Caco-2 (cell line): ENCODE measurements around the gene OR4K13. TPM values are rescaled to one million over a fixed set of nuclear protein-coding genes. Genes with fewer than 3 reads are reported as not detected.

Experiments used
- Bru-seq: library from RNA; stranded (reverse); fragments of 400-500 nt; gene quantifications from one replicate; lab custom pipeline; 2021; lab: Mats Ljungman, UMichigan
- BruChase-seq, 2 experiments: library from RNA; stranded (reverse); fragments of 400-500 nt; gene quantifications; one replicate each; lab custom pipeline; 2021; lab: Mats Ljungman, UMichigan
- BruUV-seq: library from RNA; stranded (reverse); fragments of 400-500 nt; replicated peaks from 2 replicates; lab custom pipeline; 2021; lab: Mats Ljungman, UMichigan
- CTCF ChIA-PET: fragments of 300-600 bp; sonication (Branson Sonifier 250); formaldehyde crosslinking; loops from one replicate; lab custom pipeline; 2022; ENCODE audit warnings: antibody characterized with exemption; lab: Charles Lee
- POLR2A ChIA-PET: fragments of 300-600 bp; sonication (Branson Sonifier 250); formaldehyde crosslinking; loops from one replicate; lab custom pipeline; 2022; ENCODE audit warnings: antibody characterized with exemption; lab: Charles Lee
- DNase-seq, 2 experiments: peaks; one replicate each; pipeline versions ENCODE4 v3.0.0 to v3.0.0-alpha.2; 2020 to 2022
- H3K27me3 ChIP-seq: replicated peaks from 2 replicates; pipeline ENCODE4 v1.6.0; 2011; ENCODE audit warnings: low read length; ENCODE audit not compliant: control insufficient read depth, insufficient read depth
- H3K36me3 ChIP-seq: 2 replicates; pipeline ENCODE4 v1.5.1; 2011; ENCODE audit warnings: low read length; ENCODE audit not compliant: control insufficient read depth, insufficient read depth
- H3K4me1 ChIP-seq: fragments of 250-450 bp; sonication (Bioruptor Pico); 2 replicates; pipeline ENCODE4 v1.5.1; 2020; ENCODE audit warnings: mild to moderate bottlenecking
- H3K4me3 ChIP-seq: 2 replicates; pipeline ENCODE4 v1.5.1; 2011; ENCODE audit warnings: low read depth, mild to moderate bottlenecking, control low read depth, low read length
- H3K9me3 ChIP-seq: fragments of 250-450 bp; sonication (Bioruptor Pico); 2 replicates; pipeline ENCODE4 v1.5.1; 2020; ENCODE audit warnings: mild to moderate bottlenecking, moderate library complexity
- H3K27ac Mint-ChIP-seq: one replicate; pipeline ENCODE4 v1.8.0; 2022; ENCODE audit warnings: mixed read lengths; ENCODE audit not compliant: unreplicated experiment
- H3K27me3 Mint-ChIP-seq: one replicate; pipeline ENCODE4 v1.8.0; 2022; ENCODE audit warnings: mixed read lengths; ENCODE audit not compliant: insufficient read depth, unreplicated experiment
- H3K36me3 Mint-ChIP-seq: one replicate; pipeline ENCODE4 v1.8.0; 2022; ENCODE audit warnings: mild to moderate bottlenecking, mixed read lengths; ENCODE audit not compliant: insufficient read depth, unreplicated experiment
- H3K4me1 Mint-ChIP-seq: one replicate; pipeline ENCODE4 v1.8.0; 2022; ENCODE audit warnings: low read depth, mixed read lengths; ENCODE audit not compliant: unreplicated experiment
- H3K4me3 Mint-ChIP-seq: one replicate; pipeline ENCODE4 v1.8.0; 2022; ENCODE audit warnings: mild to moderate bottlenecking, moderate library complexity, mixed read lengths; ENCODE audit not compliant: unreplicated experiment
- H3K9me3 Mint-ChIP-seq: one replicate; pipeline ENCODE4 v1.8.0; 2022; ENCODE audit warnings: mixed read lengths; ENCODE audit not compliant: unreplicated experiment
- intact Hi-C: fragments of 100-400 bp; cut with micrococcal nuclease; formaldehyde crosslinking; loops from one replicate; pipeline ENCODE4 v1.10.0; 2022; ENCODE audit not compliant: unreplicated experiment
- long read RNA-seq: library from polyadenylated mRNA; stranded (forward); transcript quantifications from one replicate; pipeline ENCODE4 v2.0.0, GENCODE V29; 2022
- total RNA-seq: library from RNA; stranded (reverse); gene quantifications from 2 replicates; pipeline ENCODE4 v1.2.3, GENCODE V29; 2022
- TF ChIP-seq, protein P1 (sequence below), 2 experiments: fragments of 200-600 bp in 1 of 2; IDR thresholded peaks; 1 replicate in 1 of 2; 2 replicates in 1 of 2; pipeline versions ENCODE4 v1.5.1 to v1.8.0; 2011 to 2022; ENCODE audit warnings: antibody characterized with exemption in 1 of 2, control low read depth in 1 of 2, inconsistent platforms in 1 of 2, low read depth in 1 of 2, low read length in 1 of 2, mild to moderate bottlenecking in 1 of 2, moderate library complexity in 1 of 2; ENCODE audit not compliant: insufficient read depth in 1 of 2, severe bottlenecking in 1 of 2, unreplicated experiment in 1 of 2

OR4K13 gene, protein sequence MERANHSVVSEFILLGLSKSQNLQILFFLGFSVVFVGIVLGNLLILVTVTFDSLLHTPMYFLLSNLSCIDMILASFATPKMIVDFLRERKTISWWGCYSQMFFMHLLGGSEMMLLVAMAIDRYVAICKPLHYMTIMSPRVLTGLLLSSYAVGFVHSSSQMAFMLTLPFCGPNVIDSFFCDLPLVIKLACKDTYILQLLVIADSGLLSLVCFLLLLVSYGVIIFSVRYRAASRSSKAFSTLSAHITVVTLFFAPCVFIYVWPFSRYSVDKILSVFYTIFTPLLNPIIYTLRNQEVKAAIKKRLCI
- total RNA-seq (not detected in 2 replicates), Bru-seq, nascent RNA (not detected), BruChase-seq, experiment 1, labeled RNA remaining after a 2-hour chase (not detected), BruChase-seq, experiment 2, labeled RNA remaining after a 6-hour chase (not detected)
- long read RNA-seq: 0 reads

DNA sequence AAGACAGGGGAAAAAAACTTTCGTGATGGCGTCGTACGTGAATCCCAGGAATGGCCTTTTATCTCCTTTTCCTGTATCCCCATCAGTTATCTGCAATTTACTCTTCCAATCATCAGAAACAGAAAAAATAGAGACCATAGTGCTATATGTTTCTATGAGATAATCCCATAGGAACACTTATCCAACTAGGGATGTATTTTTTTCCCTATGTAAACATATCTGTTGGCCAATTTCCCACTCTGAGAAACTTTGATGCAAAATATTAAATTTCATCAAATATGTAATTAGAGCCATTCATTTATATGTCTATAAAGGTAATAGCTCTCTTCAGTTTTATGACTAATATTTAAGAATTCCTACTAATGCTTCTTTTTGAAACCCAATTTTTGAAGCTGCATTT, at the start of gene OR4K13:
OR4K13 (minus strand) TSS at position 101 of the 400 bp plus-strand sequence. CDS start 1,280 bp downstream, outside the sequence.
- intact Hi-C loops: no loop called here
- Mint-ChIP-seq H3K36me3 (no peaks in the 10 kb centered on the region), H3K4me3 (no peak within 1 kb of the TSS), H3K9me3 (no peaks in the 10 kb centered on the region), H3K4me1 (no peaks in the 10 kb centered on the region), H3K27ac (no peak within 1 kb of the TSS), H3K27me3 (peaks cover 4% of the 10 kb centered on the region)
- Histone ChIP-seq H3K36me3 (no peaks in the 10 kb centered on the region), H3K9me3 (no peaks in the 10 kb centered on the region), H3K27me3 (no peaks in the 10 kb centered on the region), H3K4me3 (no peak within 1 kb of the TSS), H3K4me1 (no peaks in the 10 kb centered on the region)
- DNase-seq: no peak
- ChIA-PET CTCF (no interaction called here), POLR2A (no interaction called here)
- no TSS peak for BruUV-seq
- TF ChIP-seq, protein P1, sequence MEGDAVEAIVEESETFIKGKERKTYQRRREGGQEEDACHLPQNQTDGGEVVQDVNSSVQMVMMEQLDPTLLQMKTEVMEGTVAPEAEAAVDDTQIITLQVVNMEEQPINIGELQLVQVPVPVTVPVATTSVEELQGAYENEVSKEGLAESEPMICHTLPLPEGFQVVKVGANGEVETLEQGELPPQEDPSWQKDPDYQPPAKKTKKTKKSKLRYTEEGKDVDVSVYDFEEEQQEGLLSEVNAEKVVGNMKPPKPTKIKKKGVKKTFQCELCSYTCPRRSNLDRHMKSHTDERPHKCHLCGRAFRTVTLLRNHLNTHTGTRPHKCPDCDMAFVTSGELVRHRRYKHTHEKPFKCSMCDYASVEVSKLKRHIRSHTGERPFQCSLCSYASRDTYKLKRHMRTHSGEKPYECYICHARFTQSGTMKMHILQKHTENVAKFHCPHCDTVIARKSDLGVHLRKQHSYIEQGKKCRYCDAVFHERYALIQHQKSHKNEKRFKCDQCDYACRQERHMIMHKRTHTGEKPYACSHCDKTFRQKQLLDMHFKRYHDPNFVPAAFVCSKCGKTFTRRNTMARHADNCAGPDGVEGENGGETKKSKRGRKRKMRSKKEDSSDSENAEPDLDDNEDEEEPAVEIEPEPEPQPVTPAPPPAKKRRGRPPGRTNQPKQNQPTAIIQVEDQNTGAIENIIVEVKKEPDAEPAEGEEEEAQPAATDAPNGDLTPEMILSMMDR (IDR thresholded peaks at IDR 0.05; ENCODE audit: insufficient read depth in 1 of 2, low read depth in 1 of 2, low read length in 1 of 2, severe bottlenecking in 1 of 2, unreplicated experiment in 1 of 2): no peak

DNA sequence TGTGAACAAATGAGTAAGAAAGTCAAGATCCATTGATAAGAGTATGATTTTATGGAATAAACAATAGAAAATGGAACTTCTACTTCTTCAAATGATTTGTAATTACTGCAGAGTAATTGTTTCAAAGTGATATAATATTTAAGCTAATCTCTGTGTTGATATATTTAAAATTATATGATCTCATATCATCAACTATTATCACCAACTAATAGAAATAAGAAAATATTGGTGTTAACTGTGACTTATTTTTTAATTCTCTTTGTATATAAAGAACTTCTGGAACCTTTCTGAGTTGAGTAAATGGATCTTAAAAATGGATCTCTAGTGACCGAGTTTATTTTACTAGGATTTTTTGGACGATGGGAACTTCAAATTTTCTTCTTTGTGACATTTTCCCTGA, 23.9 kb upstream of the OR4K13 start, which contains the start of gene OR4L1:
OR4L1 (plus strand) TSS at position 301 of the 400 bp plus-strand sequence; CDS start at position 301, 0 bp downstream.
- Mint-ChIP-seq H3K4me3 (no peak within 1 kb of the TSS), H3K27me3 (no peaks in the 10 kb centered on the region), H3K36me3 (no peaks in the 10 kb centered on the region), H3K27ac (no peak within 1 kb of the TSS), H3K4me1 (no peaks in the 10 kb centered on the region), H3K9me3 (no peaks in the 10 kb centered on the region)
- TF ChIP-seq, protein P1 (IDR thresholded peaks at IDR 0.05; ENCODE audit: insufficient read depth in 1 of 2, low read depth in 1 of 2, low read length in 1 of 2, severe bottlenecking in 1 of 2, unreplicated experiment in 1 of 2): no peak
- intact Hi-C loops: no loop called here
- H3K4me1 ChIP-seq: no peaks in the 10 kb centered on the region
- BruUV-seq: no TSS peak
- no peaks in the 10 kb centered on the region for H3K27me3 ChIP-seq
- H3K9me3 ChIP-seq: no peaks in the 10 kb centered on the region
- H3K36me3 ChIP-seq: no peaks in the 10 kb centered on the region
- CTCF ChIA-PET: no interaction called here
- H3K4me3 ChIP-seq: no peak within 1 kb of the TSS
- no peak for DNase-seq
- POLR2A ChIA-PET: no interaction called here

DNA sequence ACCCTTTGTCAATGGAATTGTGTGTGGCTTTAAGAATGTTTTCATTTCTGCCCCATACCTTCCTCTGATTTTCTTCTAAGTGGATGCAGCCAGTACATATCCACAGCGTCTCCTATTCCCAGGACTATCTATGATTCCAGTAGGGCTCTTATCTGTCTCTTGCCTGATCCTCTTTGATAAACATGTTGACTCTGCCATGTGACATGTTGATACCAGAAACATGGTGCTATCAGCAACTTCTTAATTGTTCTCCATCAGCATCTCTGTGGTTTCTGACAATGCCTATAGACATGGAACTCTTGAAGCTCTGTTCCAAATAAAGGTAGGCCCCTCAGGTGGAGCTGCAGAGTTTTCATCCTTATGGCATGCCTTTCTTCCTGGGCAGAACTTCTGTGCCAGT, 12.4 kb upstream of the OR4K13 start:
- CTCF ChIA-PET: no interaction called here
- Histone ChIP-seq H3K27me3 (no peaks in the 10 kb centered on the region; the same call in 1 of the 2 replicates), H3K4me3 (no peak overlapping the region), H3K4me1 (no peaks in the 10 kb centered on the region), H3K36me3 (no peaks in the 10 kb centered on the region), H3K9me3 (no peaks in the 10 kb centered on the region)
- Mint-ChIP-seq H3K4me3 (no peak overlapping the region), H3K27me3 (peaks cover 7% of the 10 kb centered on the region), H3K4me1 (no peaks in the 10 kb centered on the region), H3K36me3 (no peaks in the 10 kb centered on the region), H3K9me3 (no peaks in the 10 kb centered on the region), H3K27ac (no peak overlapping the region)
- intact Hi-C loops: no loop called here
- no peak for DNase-seq
- POLR2A ChIA-PET: no interaction called here
- no TSS peak for BruUV-seq
- TF ChIP-seq, protein P1 (IDR thresholded peaks at IDR 0.05; ENCODE audit: insufficient read depth in 1 of 2, low read depth in 1 of 2, low read length in 1 of 2, severe bottlenecking in 1 of 2, unreplicated experiment in 1 of 2): no peak
